ENCODE data around the gene GABRA5. TPM values are rescaled to one million over a fixed set of nuclear protein-coding genes. Genes with fewer than 3 reads are reported as not detected.
A peak's percentile ranks its signal among the peaks of the same experiment; 100 is the strongest.
"Not testable (repeated sequence)": the region's sequence is repeated elsewhere in the genome, so short reads cannot be mapped to it uniquely, and the experiment has no call there.

GABRA5 gene
- polyA plus RNA-seq, 1 donor = 0.13 TPM

DNA sequence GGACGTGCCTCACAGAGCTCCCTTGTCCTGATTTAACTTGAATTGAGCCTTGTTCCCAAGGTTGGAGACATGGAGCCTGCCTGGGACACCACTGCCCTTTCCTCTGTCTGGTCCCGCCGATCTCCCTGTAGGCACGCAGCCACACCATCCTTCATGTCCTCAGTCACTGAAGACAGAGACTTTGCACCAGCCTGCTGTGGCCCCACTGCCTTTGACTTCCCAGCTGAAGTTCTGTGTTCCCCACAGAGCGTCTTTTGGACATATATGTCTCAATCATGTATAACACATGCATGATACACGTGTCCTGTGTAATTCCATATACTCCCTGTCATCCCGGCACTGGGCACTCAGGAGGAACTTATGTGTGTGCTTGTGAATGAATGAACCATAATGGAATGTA, 23.6 kb downstream of the GABRA5 start:
- Histone ChIP-seq H3K9me3 (ENCODE audit: control insufficient read depth, low read depth, low read length) (peaks cover 17% of the 10 kb centered on the region), H3K4me3 (ENCODE audit: low read length) (no peak overlapping the region), H3K27me3 (ENCODE audit: control insufficient read depth, insufficient read depth, low read length) (peaks cover 12% of the 10 kb centered on the region), H3K36me3 (ENCODE audit: control insufficient read depth, insufficient read depth, low read length) (no peaks in the 10 kb centered on the region), H3K27ac (ENCODE audit: low read length) (no peak overlapping the region), H3K4me1 (ENCODE audit: control insufficient read depth, insufficient read depth, low read length) (peaks cover 3% of the 10 kb centered on the region)
- WGBS (ENCODE audit: insufficient coverage, low lambda C conversion rate) = 100% methylated on average over 2 of the region's 7 CpGs
- DNase-seq = no peak

DNA sequence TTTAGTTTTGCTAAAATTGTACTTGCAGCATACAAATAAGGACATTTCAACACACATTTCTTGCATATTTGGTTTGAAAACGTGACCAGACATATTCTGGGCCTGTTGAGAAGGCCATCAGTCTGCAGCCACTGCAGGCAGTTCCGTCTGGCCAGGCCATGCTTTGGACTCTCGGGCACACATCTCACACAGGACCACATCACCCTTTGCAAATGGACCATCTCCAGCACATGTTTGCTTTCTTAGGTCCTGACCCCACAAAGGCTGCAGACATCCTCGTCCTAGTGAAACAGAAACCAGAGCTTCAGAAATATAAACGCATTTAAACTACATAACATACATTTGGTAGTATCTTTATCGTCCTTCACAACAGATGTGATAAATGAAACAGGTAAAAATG, 24.1 kb downstream of the GABRA5 start:
- H3K36me3 ChIP-seq (ENCODE audit: control insufficient read depth, insufficient read depth, low read length) = no peaks in the 10 kb centered on the region
- H3K27ac ChIP-seq (ENCODE audit: low read length) = no peak overlapping the region
- WGBS (ENCODE audit: insufficient coverage, low lambda C conversion rate) = no CpG with 5 or more reads among the region's 6 CpGs
- no peak for DNase-seq
- H3K4me1 ChIP-seq (ENCODE audit: control insufficient read depth, insufficient read depth, low read length) = peaks cover 3% of the 10 kb centered on the region
- peaks cover 17% of the 10 kb centered on the region for H3K9me3 ChIP-seq (ENCODE audit: control insufficient read depth, low read depth, low read length)
- peaks cover 12% of the 10 kb centered on the region for H3K27me3 ChIP-seq (ENCODE audit: control insufficient read depth, insufficient read depth, low read length)
- no peak overlapping the region for H3K4me3 ChIP-seq (ENCODE audit: low read length)

DNA sequence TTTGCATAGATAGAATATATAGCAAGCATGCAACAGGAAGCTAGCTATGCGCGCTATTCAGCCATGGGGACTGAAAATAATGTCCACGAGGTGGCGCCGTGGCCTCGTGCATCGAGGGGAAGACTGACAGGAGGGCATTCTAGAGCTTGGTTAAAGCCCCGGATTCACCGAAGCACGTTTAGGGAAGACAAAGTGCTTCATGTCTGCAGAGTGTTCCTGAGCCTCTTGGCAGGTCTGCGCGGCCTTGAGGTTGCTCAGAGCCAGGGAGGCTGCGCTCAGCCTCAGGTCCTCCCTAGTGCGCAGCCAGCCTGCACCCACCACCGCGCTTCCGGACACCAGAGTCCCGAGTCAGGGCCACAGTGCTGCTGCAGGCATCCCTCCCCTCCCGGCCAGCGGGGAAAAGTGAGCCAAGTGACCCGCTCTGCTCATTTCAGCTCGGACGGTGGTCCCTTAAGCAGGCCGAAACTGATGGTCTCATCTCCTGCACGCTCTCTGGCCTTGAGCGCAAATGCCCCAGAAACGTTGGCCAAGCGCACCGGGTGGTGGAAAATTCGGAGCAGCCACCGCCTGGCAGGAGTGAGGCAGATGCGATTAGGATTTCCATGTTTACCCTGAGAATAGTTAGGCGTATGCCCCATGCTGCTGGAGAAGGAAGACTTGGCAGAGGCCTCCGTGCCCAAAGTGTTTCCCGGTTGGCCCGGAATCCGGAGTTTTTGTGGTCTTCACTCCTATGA, 24.8 kb downstream of the GABRA5 start:
- WGBS (ENCODE audit: insufficient coverage, low lambda C conversion rate) = no CpG with 5 or more reads among the region's 37 CpGs
- Histone ChIP-seq H3K27me3 (ENCODE audit: control insufficient read depth, insufficient read depth, low read length) (peaks cover 12% of the 10 kb centered on the region), H3K4me3 (ENCODE audit: low read length) (peak overlapping the region; percentile 19)

DNA sequence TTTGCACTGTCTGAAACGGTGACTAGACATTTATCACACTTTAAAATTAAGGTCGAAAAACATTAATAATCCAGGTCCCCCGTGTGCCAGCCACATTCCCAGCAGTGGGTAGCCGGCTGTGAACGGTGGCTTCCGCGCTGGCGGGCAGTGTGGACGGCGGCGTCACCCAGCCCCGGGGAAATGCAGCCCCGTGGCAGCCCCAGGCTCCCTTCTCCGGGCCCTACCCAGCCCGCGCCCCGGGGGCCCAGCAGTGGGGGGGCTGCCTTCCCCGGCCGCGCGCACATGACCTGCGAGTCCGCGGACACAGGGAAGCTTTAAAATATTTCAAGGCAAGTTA, 25.3 kb downstream of the GABRA5 start:
- Histone ChIP-seq H3K4me3 (ENCODE audit: low read length) (no peak overlapping the region), H3K36me3 (ENCODE audit: control insufficient read depth, insufficient read depth, low read length) (no peaks in the 10 kb centered on the region), H3K27me3 (ENCODE audit: control insufficient read depth, insufficient read depth, low read length) (peaks cover 12% of the 10 kb centered on the region), H3K27ac (ENCODE audit: low read length) (no peak overlapping the region), H3K9me3 (ENCODE audit: control insufficient read depth, low read depth, low read length) (peaks cover 17% of the 10 kb centered on the region), H3K4me1 (ENCODE audit: control insufficient read depth, insufficient read depth, low read length) (peaks cover 3% of the 10 kb centered on the region)
- DNase-seq = no peak
- WGBS (ENCODE audit: insufficient coverage, low lambda C conversion rate) = no CpG with 5 or more reads among the region's 24 CpGs

More for the DNA sequence above, 24.8 kb downstream of the GABRA5 start:
- Histone ChIP-seq H3K4me1 (ENCODE audit: control insufficient read depth, insufficient read depth, low read length) (peaks cover 3% of the 10 kb centered on the region), H3K9me3 (ENCODE audit: control insufficient read depth, low read depth, low read length) (peaks cover 17% of the 10 kb centered on the region), H3K27ac (ENCODE audit: low read length) (no peak overlapping the region), H3K36me3 (ENCODE audit: control insufficient read depth, insufficient read depth, low read length) (no peaks in the 10 kb centered on the region)
- peak; percentile 60 to 62 for DNase-seq

DNA sequence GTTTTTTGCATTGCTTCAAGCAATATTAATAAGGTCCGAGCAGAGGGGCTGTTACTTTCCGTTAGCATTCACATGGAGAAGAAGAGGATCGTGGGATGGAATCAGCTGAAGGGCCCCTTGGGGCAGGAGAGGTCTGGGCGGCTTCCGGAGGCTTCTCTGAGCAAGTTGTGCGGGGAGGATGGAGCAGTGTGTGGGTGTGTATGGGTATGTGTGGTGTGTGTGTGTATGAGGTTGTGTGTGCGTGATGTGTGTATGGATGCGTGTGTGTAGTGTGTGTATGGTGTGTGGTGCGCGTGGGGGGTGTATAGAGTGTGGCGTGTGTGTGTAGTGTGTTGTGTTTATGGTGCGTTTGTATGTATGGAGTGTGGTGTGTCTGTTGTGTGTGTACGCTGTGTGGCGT, 25.8 kb downstream of the GABRA5 start:
- Histone ChIP-seq H3K27me3 (ENCODE audit: control insufficient read depth, insufficient read depth, low read length) (peaks cover 12% of the 10 kb centered on the region), H3K36me3 (ENCODE audit: control insufficient read depth, insufficient read depth, low read length) (no peaks in the 10 kb centered on the region), H3K4me1 (ENCODE audit: control insufficient read depth, insufficient read depth, low read length) (peaks cover 3% of the 10 kb centered on the region), H3K27ac (ENCODE audit: low read length) (no peak overlapping the region), H3K9me3 (ENCODE audit: control insufficient read depth, low read depth, low read length) (peaks cover 17% of the 10 kb centered on the region), H3K4me3 (ENCODE audit: low read length) (no peak overlapping the region)
- DNase-seq = no peak
- WGBS (ENCODE audit: insufficient coverage, low lambda C conversion rate) = no CpG with 5 or more reads among the region's 14 CpGs

DNA sequence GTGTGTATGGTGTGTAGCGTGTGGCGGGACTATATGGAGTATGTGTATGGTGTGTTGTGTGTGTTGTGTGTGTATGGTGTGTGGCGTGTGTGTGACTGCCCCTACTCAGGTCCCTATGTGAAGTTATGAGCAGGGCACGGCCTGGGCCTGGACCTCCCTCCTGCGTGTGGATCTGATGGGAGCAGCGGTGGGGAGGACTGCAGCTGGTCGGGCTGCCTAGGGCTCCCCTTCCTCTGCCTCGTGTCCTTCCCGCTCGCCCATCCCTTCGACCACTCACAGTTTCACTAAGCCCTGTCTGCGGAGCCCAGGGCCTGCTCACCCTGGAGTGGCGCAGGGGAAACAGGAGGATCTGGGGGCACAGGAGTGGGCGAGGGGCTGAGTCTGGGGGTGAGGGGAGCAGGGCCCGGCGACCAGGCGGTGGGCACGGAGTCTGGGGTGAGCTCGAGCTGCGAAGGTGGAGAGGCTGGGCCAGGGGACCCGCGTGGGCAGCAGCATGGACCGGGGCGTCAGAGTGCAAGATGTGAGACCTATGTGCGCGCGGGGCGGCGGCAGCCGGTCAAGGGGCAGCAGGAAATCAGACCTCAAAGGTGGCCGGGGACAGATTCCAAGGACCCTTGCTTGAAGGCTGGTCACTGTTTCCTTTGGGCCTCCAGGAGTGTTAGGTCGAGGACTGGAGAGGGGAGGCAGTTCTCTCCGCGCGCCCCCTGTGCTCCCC, 26.6 kb downstream of the GABRA5 start:
- Histone ChIP-seq H3K4me1 (ENCODE audit: control insufficient read depth, insufficient read depth, low read length) (peaks cover 3% of the 10 kb centered on the region), H3K4me3 (ENCODE audit: low read length) (no peak overlapping the region), H3K36me3 (ENCODE audit: control insufficient read depth, insufficient read depth, low read length) (no peaks in the 10 kb centered on the region), H3K27ac (ENCODE audit: low read length) (no peak overlapping the region), H3K9me3 (ENCODE audit: control insufficient read depth, low read depth, low read length) (peaks cover 17% of the 10 kb centered on the region), H3K27me3 (ENCODE audit: control insufficient read depth, insufficient read depth, low read length) (peaks cover 12% of the 10 kb centered on the region)
- no CpG with 5 or more reads among the region's 35 CpGs for WGBS (ENCODE audit: insufficient coverage, low lambda C conversion rate)
- no peak for DNase-seq

DNA sequence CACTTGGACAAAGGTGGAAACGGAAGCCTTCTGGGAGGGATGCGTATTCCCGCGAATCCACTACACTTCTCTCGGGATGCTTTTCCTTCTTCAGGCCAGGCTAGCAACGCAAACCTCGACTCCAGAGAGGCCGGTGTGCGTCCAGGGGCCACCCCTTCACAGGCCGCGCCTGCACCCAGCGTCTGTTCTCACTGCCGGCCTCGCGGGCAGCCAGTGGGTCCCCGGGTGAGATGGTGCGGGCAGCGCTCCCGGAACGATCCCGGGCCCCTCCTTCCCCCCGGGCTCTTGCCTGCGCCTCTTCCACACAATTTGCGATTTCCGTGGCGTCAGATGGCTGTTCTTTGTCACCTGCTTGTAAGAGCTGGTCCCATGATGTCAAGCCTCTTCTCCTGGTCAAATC, 27.3 kb downstream of the GABRA5 start:
- no peak overlapping the region for H3K4me3 ChIP-seq (ENCODE audit: low read length)
- no CpG with 5 or more reads among the region's 26 CpGs for whole genome bisulfite sequencing (ENCODE audit: insufficient coverage, low lambda C conversion rate)
- no peak for DNase-seq
- H3K9me3 ChIP-seq (ENCODE audit: control insufficient read depth, low read depth, low read length) = peaks cover 17% of the 10 kb centered on the region
- H3K36me3 ChIP-seq (ENCODE audit: control insufficient read depth, insufficient read depth, low read length) = no peaks in the 10 kb centered on the region
- H3K27ac ChIP-seq (ENCODE audit: low read length) = no peak overlapping the region
- peaks cover 8% of the 10 kb centered on the region for H3K27me3 ChIP-seq (ENCODE audit: control insufficient read depth, insufficient read depth, low read length)
- H3K4me1 ChIP-seq (ENCODE audit: control insufficient read depth, insufficient read depth, low read length) = peaks cover 3% of the 10 kb centered on the region

DNA sequence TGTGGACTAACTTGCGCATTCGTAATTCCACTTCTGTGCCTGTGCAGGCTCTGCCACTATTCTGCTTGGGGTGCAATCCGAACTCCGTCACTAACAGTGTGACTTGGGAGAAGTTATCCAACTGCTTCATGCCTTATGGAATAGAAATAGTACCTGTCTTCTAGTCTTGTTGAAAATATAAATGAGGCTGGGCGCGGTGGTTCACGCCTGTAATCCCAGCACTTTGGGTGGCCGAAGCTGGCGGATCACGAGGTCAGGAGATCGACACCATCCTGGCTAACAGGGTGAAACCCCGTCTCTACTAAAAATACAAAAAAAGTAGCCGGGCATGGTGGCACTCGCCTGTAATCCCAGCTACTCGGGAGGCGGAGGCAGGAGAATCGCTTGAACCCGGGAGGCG, 28.5 kb downstream of the GABRA5 start:
- not testable (repeated sequence) for DNase-seq; H3K4me3 ChIP-seq (ENCODE audit: low read length); H3K27me3 ChIP-seq (ENCODE audit: control insufficient read depth, insufficient read depth, low read length); H3K36me3 ChIP-seq (ENCODE audit: control insufficient read depth, insufficient read depth, low read length); H3K4me1 ChIP-seq (ENCODE audit: control insufficient read depth, insufficient read depth, low read length); H3K27ac ChIP-seq (ENCODE audit: low read length)
- peaks cover 17% of the 10 kb centered on the region for H3K9me3 ChIP-seq (ENCODE audit: control insufficient read depth, low read depth, low read length)
- WGBS (ENCODE audit: insufficient coverage, low lambda C conversion rate) = 100% methylated on average over 2 of the region's 19 CpGs

DNA sequence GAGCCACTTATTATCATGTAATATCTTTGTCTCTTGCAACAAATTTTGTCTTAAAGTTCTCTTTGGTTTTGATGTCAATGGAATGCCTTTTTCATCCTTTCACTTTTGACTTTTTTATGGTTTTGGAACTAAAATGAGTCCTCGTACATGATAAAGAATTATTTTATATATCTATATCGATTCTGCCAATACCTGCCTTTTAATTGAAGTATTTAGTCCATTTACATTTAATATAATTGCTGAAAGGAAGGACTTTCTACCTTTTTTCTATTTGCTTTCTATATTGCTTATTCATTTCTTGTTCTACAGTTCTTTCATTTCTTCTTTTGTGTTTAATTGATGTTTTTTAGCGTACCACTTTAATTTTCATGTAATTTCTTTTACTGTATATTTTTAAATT, 32.8 kb downstream of the GABRA5 start:
- H3K4me1 ChIP-seq (ENCODE audit: control insufficient read depth, insufficient read depth, low read length) = no peaks in the 10 kb centered on the region
- H3K27me3 ChIP-seq (ENCODE audit: control insufficient read depth, insufficient read depth, low read length) = no peaks in the 10 kb centered on the region
- H3K4me3 ChIP-seq (ENCODE audit: low read length) = no peak overlapping the region
- no peak for DNase-seq
- H3K9me3 ChIP-seq (ENCODE audit: control insufficient read depth, low read depth, low read length) = no peaks in the 10 kb centered on the region
- no peaks in the 10 kb centered on the region for H3K36me3 ChIP-seq (ENCODE audit: control insufficient read depth, insufficient read depth, low read length)
- 89% methylated on average over 3 of the region's 3 CpGs for WGBS (ENCODE audit: insufficient coverage, low lambda C conversion rate)
- H3K27ac ChIP-seq (ENCODE audit: low read length) = no peak overlapping the region

DNA sequence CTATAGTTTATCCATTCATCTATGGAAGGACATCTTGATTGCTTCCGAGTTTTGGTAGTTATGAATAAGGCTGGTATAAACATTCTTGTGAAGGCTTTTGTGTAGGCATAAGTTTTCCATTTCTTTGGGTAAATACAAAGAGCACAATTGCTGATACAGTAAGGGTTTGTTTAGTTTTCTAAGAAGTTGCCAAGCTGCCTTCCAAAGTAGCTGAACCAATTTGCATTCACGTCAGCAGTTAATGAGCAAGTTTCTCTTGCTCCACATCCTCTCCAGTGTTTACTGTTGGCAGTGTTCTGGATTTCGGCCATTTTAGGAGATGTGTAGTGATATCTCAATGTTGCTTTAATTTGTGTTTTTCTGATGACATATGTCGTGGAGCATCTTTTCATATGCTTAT, 34.2 kb downstream of the GABRA5 start:
- Histone ChIP-seq H3K4me1 (ENCODE audit: control insufficient read depth, insufficient read depth, low read length) (no peaks in the 10 kb centered on the region), H3K36me3 (ENCODE audit: control insufficient read depth, insufficient read depth, low read length) (no peaks in the 10 kb centered on the region), H3K27me3 (ENCODE audit: control insufficient read depth, insufficient read depth, low read length) (no peaks in the 10 kb centered on the region), H3K27ac (ENCODE audit: low read length) (no peak overlapping the region), H3K4me3 (ENCODE audit: low read length) (no peak overlapping the region), H3K9me3 (ENCODE audit: control insufficient read depth, low read depth, low read length) (no peaks in the 10 kb centered on the region)
- 62% methylated on average over 3 of the region's 4 CpGs for WGBS (ENCODE audit: insufficient coverage, low lambda C conversion rate)
- DNase-seq = no peak

DNA sequence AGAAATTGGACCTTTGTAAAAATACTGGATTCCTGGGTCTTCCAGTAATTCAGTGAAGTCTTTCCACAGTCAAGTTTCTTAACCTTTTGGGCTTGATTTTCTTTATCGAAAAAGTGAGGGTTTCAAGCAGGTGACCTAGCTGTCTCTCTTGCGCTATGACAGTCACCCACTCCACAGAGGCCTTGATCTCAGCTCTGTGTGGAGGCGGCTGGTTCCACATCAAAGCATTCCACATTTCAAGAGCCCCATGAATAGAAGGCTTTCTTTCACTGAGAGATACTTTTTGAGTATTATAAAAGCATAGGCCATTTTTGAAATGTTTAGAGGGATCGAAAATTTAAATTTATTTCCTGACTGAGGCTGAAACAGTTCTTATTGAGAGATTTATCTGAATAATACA, 43.9 kb downstream of the GABRA5 start:
- WGBS (ENCODE audit: insufficient coverage, low lambda C conversion rate) = 100% methylated on average over 1 of the region's 4 CpGs
- DNase-seq = no peak

More for the DNA sequence above, 43.9 kb downstream of the GABRA5 start:
- Histone ChIP-seq H3K9me3 (ENCODE audit: control insufficient read depth, low read depth, low read length) (no peaks in the 10 kb centered on the region), H3K27me3 (ENCODE audit: control insufficient read depth, insufficient read depth, low read length) (no peaks in the 10 kb centered on the region), H3K4me3 (ENCODE audit: low read length) (no peak overlapping the region), H3K36me3 (ENCODE audit: control insufficient read depth, insufficient read depth, low read length) (no peaks in the 10 kb centered on the region), H3K4me1 (ENCODE audit: control insufficient read depth, insufficient read depth, low read length) (no peaks in the 10 kb centered on the region), H3K27ac (ENCODE audit: low read length) (no peak overlapping the region)

Data from large intestine (tissue), 3 donors.